ENCODE data around the gene RHOT1.
A peak's percentile ranks its signal among the peaks of the same experiment; 100 is the strongest.
"Not testable (repeated sequence)": the region's sequence is repeated elsewhere in the genome, so short reads cannot be mapped to it uniquely, and the experiment has no call there.

Gene RHOT1

DNA sequence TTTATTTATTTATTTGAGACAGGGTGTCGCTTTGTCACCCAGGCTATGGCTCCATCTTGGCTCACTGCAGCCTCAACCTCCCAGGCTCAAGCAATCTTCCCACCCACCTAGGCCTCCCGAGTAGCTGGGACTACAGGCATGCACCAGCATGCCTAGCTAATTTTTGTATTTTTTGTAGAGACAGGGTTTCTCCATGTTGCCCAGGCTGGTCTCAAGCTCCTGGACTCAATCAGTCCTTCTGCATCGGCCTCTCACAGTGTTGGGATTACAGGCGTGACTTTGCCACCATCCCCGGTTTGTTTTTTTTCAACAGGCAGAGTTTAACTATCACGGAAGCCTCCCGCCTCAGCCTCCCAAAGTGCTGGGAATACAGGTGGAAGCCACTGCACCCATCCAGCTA, 13.8 kb upstream of the RHOT1 start:
- peaks cover 18% of the 10 kb centered on the region for H3K4me1 Mint-ChIP-seq (ENCODE audit: low read depth)
- peak overlapping the region; percentile 84 for H3K27ac Mint-ChIP-seq
- DNase-seq (ENCODE audit: low spot score); H3K9me3 Mint-ChIP-seq; H3K27me3 Mint-ChIP-seq (ENCODE audit: low read depth): not testable (repeated sequence)
- H3K4me3 Mint-ChIP-seq = peak overlapping the region; percentile 91
- peaks cover 11% of the 10 kb centered on the region for H3K36me3 Mint-ChIP-seq (ENCODE audit: low read depth)

DNA sequence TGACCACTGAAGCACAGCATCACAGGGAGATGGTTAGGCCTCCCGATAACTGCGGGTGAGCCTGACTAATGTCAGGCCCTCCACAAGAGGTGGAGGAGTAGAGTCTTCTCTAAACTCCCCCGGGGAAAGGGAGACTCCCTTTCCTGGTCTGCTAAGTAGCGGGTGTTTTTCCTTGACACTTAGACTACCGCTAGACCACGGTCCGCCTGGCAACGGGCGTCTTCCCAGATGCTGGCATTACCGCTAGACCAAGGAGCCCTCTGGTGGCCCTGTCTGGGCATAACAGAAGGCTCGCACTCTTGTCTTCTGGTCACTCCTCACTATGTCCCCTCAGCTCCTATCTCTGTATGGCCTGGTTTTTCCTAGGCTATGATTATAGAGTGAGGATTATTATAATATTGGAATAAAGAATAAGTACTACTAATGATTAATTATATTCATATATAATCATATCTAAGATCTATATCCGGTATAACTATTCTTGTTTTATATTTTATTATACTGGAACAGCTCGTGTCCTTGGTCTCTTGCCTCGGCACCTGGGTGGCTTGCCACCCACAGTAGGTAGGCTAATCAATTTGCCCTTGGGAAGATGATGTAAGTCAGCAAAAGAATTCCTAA, 6.7 kb upstream of the RHOT1 start:
- not testable (repeated sequence) for DNase-seq (ENCODE audit: low spot score); H3K9me3 Mint-ChIP-seq; H3K27me3 Mint-ChIP-seq (ENCODE audit: low read depth); H3K27ac Mint-ChIP-seq; H3K36me3 Mint-ChIP-seq (ENCODE audit: low read depth); H3K4me3 Mint-ChIP-seq; H3K4me1 Mint-ChIP-seq (ENCODE audit: low read depth)

DNA sequence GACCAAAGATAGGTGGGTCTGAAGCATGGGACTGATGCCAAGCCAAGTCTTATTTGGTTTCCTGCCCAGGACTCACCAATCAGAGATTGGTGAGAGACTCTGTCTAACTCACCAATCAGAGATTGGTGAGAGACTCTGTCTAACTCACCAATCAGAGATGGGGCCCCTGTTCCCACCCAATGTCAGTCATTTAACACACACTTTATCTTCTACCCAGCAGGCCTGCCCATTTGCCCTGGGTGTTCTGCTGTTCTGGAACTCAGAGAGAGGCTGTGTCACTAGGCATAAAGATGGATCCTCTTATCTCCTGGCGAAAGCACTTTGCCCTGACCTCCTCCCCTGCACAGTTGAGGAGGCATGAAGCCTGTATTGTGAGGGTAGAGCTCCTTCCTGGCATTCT, 5.4 kb upstream of the RHOT1 start:
- no peaks in the 10 kb centered on the region for H3K27me3 Mint-ChIP-seq (ENCODE audit: low read depth)
- no peaks in the 10 kb centered on the region for H3K36me3 Mint-ChIP-seq (ENCODE audit: low read depth)
- H3K4me1 Mint-ChIP-seq (ENCODE audit: low read depth) = peaks cover 9% of the 10 kb centered on the region
- no peak overlapping the region for H3K27ac Mint-ChIP-seq
- no peak overlapping the region for H3K4me3 Mint-ChIP-seq
- DNase-seq (ENCODE audit: low spot score) = no peak
- no peaks in the 10 kb centered on the region for H3K9me3 Mint-ChIP-seq

DNA sequence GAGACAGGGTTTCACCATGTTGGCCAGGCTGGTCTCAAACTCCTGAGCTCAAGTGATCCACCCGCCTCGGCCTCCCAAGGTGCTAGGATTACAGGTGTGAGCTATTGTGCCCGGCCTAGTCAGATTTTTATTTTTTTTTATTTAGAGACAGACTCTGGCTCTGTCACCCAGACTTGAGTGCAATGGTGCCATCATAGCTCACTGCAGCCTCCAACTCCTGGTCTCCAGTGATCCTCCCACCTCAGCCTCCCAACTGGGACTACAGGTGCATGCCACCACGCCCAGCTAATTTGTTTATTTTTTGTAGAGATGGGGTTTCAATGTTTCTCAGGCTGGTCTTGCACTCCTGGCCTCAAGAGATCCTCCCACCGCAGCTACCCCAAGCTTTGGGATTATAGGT, 2.8 kb upstream of the RHOT1 start:
- not testable (repeated sequence) for H3K4me3 Mint-ChIP-seq; H3K27ac Mint-ChIP-seq; DNase-seq (ENCODE audit: low spot score); H3K9me3 Mint-ChIP-seq; H3K27me3 Mint-ChIP-seq (ENCODE audit: low read depth); H3K36me3 Mint-ChIP-seq (ENCODE audit: low read depth)
- H3K4me1 Mint-ChIP-seq (ENCODE audit: low read depth) = peaks cover 19% of the 10 kb centered on the region

DNA sequence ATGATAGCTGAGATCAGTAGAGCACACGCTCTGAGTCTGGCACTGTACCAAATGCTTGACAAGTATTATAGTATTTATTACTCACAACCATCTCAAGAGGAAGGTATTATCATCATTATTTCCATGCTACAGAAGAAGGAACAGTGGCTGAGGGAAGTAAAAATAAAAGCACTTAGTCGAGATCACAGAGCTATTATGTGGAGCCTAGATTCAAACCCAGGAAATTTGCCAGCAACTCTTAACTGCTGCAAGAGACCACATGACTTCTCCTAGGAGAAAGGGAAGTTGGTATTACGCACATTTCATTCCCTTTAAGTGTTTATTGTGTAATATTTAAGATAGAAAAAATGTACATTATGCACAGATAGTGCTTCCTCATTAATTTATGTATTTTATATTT, 1.0 kb upstream of the RHOT1 start:
- Mint-ChIP-seq H3K27ac (peak overlapping the region; percentile 71), H3K4me3 (peak overlapping the region; percentile 81), H3K36me3 (ENCODE audit: low read depth) (peaks cover 4% of the 10 kb centered on the region), H3K9me3 (no peaks in the 10 kb centered on the region), H3K27me3 (ENCODE audit: low read depth) (no peaks in the 10 kb centered on the region), H3K4me1 (ENCODE audit: low read depth) (peaks cover 19% of the 10 kb centered on the region)
- DNase-seq (ENCODE audit: low spot score) = no peak

DNA sequence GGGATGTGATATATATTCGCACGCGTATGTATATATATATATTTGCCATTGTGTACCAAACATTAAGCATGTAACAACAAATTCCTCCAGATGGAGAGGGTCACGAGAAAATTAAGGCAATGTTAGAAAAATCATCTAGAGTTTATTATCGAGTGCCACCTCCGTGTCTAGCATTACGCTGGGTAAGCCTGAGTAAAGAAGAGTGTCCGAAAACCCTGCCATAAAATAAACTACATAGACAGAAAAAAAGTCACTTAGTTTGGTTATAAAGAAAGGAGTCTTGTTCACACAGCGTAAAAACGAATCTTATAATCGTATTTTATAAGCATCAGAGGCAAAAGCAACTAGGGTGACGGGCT, 644 bp upstream of the RHOT1 start:
- no peak for DNase-seq (ENCODE audit: low spot score)
- H3K9me3 Mint-ChIP-seq = no peaks in the 10 kb centered on the region
- H3K27ac Mint-ChIP-seq = peak overlapping the region; percentile 71
- peaks cover 4% of the 10 kb centered on the region for H3K36me3 Mint-ChIP-seq (ENCODE audit: low read depth)
- peak overlapping the region; percentile 81 for H3K4me3 Mint-ChIP-seq
- no peaks in the 10 kb centered on the region for H3K27me3 Mint-ChIP-seq (ENCODE audit: low read depth)
- H3K4me1 Mint-ChIP-seq (ENCODE audit: low read depth) = peaks cover 17% of the 10 kb centered on the region

DNA sequence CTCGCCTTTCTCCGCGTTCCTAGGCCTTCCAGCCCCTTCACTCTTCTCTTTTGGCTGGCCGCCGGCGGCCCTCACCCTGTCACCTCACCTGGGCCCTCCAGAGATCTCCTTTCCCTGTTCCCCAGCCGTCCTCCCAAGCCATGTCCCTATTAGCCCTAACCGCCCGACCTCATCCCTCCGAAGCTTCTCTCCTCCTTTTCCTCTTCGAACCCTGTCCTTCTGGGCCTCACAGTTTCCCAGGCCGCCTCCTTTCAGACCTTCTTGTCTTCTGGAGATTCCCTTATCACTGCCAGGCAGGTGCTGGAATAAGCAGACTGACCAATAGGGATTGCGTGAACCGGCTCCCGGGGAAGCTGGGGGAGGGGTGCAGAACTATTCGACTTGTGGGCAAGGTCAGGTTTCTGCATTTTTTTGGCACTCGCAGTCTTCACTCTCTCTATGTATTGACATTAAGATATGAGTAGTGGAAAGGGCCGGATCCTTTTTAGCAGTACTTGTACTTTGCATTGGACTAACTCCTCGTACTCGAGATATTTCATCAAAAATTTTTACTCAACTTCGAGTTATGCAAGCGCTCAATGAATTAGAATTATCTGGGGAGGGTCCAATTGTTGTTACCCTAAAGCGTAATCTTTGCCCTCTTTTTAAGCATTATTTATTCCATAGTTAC, 690 bp downstream of the RHOT1 start:
- H3K27me3 Mint-ChIP-seq (ENCODE audit: low read depth) = no peaks in the 10 kb centered on the region
- peak overlapping the region; percentile 99 for H3K4me3 Mint-ChIP-seq
- peak; percentile 27 for DNase-seq (ENCODE audit: low spot score)
- peaks cover 17% of the 10 kb centered on the region for H3K4me1 Mint-ChIP-seq (ENCODE audit: low read depth)
- H3K36me3 Mint-ChIP-seq (ENCODE audit: low read depth) = peaks cover 4% of the 10 kb centered on the region
- peak overlapping the region; percentile 92 for H3K27ac Mint-ChIP-seq
- no peaks in the 10 kb centered on the region for H3K9me3 Mint-ChIP-seq

DNA sequence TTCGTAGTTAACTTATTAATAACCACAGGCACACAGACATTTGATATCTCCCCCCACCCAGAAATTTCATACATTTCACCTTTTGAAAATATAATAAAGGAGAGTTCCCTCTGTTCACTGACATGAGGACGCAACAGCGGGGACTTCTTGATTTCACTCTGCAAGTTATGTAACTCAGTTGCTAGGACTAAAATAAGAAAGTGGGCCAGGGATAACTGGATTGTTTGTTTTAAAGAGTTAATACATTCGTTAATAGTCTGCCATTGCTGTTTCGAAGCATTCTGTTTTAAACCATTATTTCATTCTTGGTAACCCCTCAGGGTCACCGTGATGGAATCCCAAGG, 1.2 kb downstream of the RHOT1 start:
- H3K36me3 Mint-ChIP-seq (ENCODE audit: low read depth) = peaks cover 4% of the 10 kb centered on the region
- DNase-seq (ENCODE audit: low spot score) = no peak
- H3K27me3 Mint-ChIP-seq (ENCODE audit: low read depth) = no peaks in the 10 kb centered on the region
- peak overlapping the region; percentile 99 for H3K4me3 Mint-ChIP-seq
- peak overlapping the region; percentile 55 for H3K27ac Mint-ChIP-seq
- H3K4me1 Mint-ChIP-seq (ENCODE audit: low read depth) = peaks cover 20% of the 10 kb centered on the region
- no peaks in the 10 kb centered on the region for H3K9me3 Mint-ChIP-seq

DNA sequence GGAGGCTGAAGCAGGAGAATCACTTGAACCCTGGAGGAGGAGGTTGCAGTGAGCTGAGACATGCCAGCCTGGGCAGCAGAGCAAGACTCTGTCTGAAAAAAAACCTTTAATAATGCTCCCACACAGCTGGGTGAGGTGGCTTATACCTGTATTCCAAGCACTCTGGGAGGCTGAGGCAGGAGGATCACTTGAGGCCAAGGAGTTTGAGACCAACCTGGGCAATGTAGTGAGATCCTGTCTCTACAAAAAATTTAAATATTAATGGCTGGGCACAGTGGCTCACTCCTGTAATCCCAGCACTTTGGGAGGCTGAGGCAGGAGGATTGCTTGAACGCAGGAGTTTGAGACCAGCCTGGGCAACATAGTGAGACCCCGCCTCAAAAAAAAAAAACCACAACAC, 2.1 kb downstream of the RHOT1 start:
- H3K4me3 Mint-ChIP-seq; H3K27me3 Mint-ChIP-seq (ENCODE audit: low read depth); H3K9me3 Mint-ChIP-seq; H3K36me3 Mint-ChIP-seq (ENCODE audit: low read depth); DNase-seq (ENCODE audit: low spot score); H3K27ac Mint-ChIP-seq: not testable (repeated sequence)
- H3K4me1 Mint-ChIP-seq (ENCODE audit: low read depth) = peaks cover 22% of the 10 kb centered on the region

DNA sequence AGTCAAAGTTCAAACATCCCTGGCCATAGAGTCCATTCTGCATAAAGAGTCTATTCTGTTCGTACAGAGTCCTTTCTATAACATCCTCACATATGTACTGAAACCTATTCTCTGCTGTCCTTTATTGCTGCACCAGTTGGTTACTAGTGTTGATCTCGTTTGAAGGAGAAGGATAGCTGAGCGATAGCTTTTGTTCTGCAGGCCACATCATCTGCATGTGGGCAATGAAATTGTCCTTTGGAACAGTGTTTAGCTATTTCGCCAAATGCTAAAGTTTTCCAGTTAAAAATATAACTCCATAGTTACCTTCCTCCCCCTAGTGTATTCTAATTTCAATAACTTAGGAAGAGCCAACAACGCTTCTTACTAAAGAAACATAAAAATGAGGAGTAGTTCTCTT, 6.0 kb downstream of the RHOT1 start:
- no peaks in the 10 kb centered on the region for H3K27me3 Mint-ChIP-seq (ENCODE audit: low read depth)
- peaks cover 14% of the 10 kb centered on the region for H3K36me3 Mint-ChIP-seq (ENCODE audit: low read depth)
- H3K4me1 Mint-ChIP-seq (ENCODE audit: low read depth) = peaks cover 17% of the 10 kb centered on the region

DNA sequence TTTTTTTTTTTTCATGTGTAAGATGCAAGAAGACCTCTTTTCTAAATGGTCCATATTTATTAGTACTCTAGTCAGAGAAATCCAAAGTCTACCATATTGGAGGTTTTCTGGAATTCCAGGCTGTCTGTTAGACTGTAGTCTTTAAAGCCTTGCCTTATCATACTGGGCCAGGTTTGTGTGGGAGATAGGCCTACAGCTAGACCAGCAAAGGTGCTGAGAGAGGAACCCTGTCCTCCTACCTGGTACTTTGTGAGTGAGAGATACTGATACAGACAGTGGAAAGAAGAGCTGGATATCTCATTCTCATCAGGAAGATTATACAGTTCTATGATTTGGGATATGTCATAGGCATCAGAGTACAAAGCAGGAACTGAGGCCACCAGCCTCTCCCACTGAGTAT, 8.1 kb downstream of the RHOT1 start:
- Mint-ChIP-seq H3K4me3 (no peak overlapping the region), H3K4me1 (ENCODE audit: low read depth) (peaks cover 12% of the 10 kb centered on the region), H3K9me3 (no peaks in the 10 kb centered on the region), H3K27me3 (ENCODE audit: low read depth) (no peaks in the 10 kb centered on the region), H3K36me3 (ENCODE audit: low read depth) (peaks cover 21% of the 10 kb centered on the region), H3K27ac (no peak overlapping the region)
- no peak for DNase-seq (ENCODE audit: low spot score)

More for the DNA sequence above, 6.0 kb downstream of the RHOT1 start:
- H3K9me3 Mint-ChIP-seq = no peaks in the 10 kb centered on the region
- DNase-seq (ENCODE audit: low spot score) = no peak
- no peak overlapping the region for H3K4me3 Mint-ChIP-seq
- no peak overlapping the region for H3K27ac Mint-ChIP-seq

DNA sequence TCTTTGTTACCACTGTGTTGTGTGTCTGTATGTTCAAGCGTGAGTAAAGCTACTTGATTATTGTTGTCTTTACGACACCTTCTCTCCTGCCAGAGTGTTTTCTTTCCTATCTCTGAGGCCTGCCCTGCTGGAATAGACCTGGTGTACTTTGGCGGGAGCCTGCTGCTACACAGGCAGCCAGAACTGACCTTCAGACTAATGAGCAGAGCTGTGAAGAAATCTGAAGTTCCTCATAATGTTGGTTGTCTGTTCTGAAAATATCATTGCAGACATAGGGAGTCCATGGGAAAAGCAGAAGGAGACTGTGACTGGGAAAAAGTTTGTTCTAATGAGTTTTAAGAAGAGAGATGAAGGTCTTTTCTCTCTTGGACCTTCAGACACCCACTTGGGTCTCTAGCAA, 9.8 kb downstream of the RHOT1 start:
- Mint-ChIP-seq H3K9me3 (no peaks in the 10 kb centered on the region), H3K27ac (no peak overlapping the region), H3K36me3 (ENCODE audit: low read depth) (peaks cover 28% of the 10 kb centered on the region), H3K4me3 (no peak overlapping the region), H3K27me3 (ENCODE audit: low read depth) (no peaks in the 10 kb centered on the region), H3K4me1 (ENCODE audit: low read depth) (peaks cover 13% of the 10 kb centered on the region)
- DNase-seq (ENCODE audit: low spot score) = no peak

DNA sequence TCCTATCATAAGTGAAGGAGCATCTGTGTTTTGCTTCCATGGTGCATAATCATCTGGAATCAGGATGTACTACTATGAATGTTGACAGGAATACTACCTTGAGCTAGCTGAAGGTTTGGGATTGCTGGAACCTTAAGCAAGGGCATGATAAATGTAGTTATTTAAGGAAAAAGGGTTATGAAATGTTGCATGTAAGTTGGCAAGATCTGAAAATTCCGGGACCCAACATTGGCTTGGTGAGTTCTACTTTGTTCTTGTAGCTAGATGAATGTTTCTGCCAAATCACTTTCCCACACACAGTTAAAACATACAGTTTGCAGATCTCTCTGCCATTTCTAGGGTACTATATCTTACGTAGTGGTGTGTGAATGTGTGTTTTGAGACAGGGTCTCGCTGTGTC, 13.6 kb downstream of the RHOT1 start:
- H3K4me3 Mint-ChIP-seq = no peak overlapping the region
- no peaks in the 10 kb centered on the region for H3K9me3 Mint-ChIP-seq
- H3K4me1 Mint-ChIP-seq (ENCODE audit: low read depth) = peaks cover 3% of the 10 kb centered on the region
- H3K36me3 Mint-ChIP-seq (ENCODE audit: low read depth) = peaks cover 27% of the 10 kb centered on the region
- no peaks in the 10 kb centered on the region for H3K27me3 Mint-ChIP-seq (ENCODE audit: low read depth)
- no peak overlapping the region for H3K27ac Mint-ChIP-seq
- no peak for DNase-seq (ENCODE audit: low spot score)

DNA sequence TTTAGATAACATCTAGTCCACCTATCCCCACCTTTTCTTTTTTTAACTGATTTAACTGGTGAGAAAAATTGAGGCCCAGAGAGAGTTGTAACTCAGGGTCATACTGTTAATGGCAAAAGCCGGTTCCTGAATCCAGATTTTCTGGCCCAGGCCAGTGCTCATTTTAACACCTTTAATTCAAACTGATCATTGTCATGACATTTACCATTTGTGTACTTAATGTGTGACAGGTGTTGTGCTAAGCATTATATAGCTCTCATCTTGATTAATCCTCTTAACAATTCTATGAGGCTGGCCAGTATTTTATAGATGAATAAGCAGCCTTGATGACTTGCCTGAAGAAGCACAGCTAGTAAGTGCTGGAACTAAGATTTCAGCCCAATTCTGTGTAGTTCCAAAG, 14.4 kb downstream of the RHOT1 start:
- Mint-ChIP-seq H3K4me1 (ENCODE audit: low read depth) (peaks cover 1% of the 10 kb centered on the region), H3K9me3 (no peaks in the 10 kb centered on the region), H3K27me3 (ENCODE audit: low read depth) (no peaks in the 10 kb centered on the region), H3K27ac (no peak overlapping the region), H3K4me3 (no peak overlapping the region), H3K36me3 (ENCODE audit: low read depth) (peaks cover 31% of the 10 kb centered on the region)
- DNase-seq (ENCODE audit: low spot score) = no peak

DNA sequence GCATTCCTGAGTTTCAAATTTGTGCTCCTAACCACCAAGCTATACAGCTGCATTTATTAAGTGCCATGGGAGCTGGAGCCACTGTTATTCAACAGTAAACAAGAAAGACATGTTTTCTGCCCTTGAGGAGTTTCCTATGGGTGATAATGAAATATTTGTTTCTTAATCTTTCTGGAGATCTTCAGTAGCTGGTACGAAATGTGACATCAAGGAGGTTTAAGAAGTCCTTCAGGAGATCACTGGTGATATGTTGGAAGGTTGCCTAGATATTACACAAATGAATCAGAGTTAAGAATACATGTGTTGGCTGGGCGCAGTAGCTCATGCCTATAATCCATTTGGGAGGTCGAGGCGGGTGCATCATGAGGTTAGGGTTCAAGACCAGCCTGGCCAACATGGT, 14.9 kb downstream of the RHOT1 start:
- H3K4me3 Mint-ChIP-seq = no peak overlapping the region
- H3K36me3 Mint-ChIP-seq (ENCODE audit: low read depth) = peaks cover 33% of the 10 kb centered on the region
- H3K27me3 Mint-ChIP-seq (ENCODE audit: low read depth) = no peaks in the 10 kb centered on the region
- no peaks in the 10 kb centered on the region for H3K9me3 Mint-ChIP-seq
- no peak overlapping the region for H3K27ac Mint-ChIP-seq
- peaks cover 1% of the 10 kb centered on the region for H3K4me1 Mint-ChIP-seq (ENCODE audit: low read depth)
- DNase-seq (ENCODE audit: low spot score) = no peak

All from T-helper 2 cell treated with Interferon-gamma antibody and Interleukin-4, amounts not matched to agents 5 μg/mL and 100 μg/mL, for 36 hours (primary cell).